Measurements from ENCODE around the gene CTXND1. TPM values are rescaled to one million over a fixed set of nuclear protein-coding genes. Genes with fewer than 3 reads are reported as not detected.
A peak's percentile ranks its signal among the peaks of the same experiment; 100 is the strongest.
"Not testable (repeated sequence)": the region's sequence is repeated elsewhere in the genome, so short reads cannot be mapped to it uniquely, and the experiment has no call there.

The CTXND1 gene
- under 1 TPM in 2 of 4 donors, not detected in 2; 0.14 to 0.64 TPM for total RNA-seq

GRCh38 chr15:80252121-80252518 is at the start of gene CTXND1:
Gene CTXND1, minus strand, starts transcription at chr15:80252213. Its CDS starts 50,264 bp downstream, at chr15:80201949.
- peaks cover 84% of the 10 kb centered on the region for H3K27me3 ChIP-seq
- intact Hi-C loops (cut with DNase I; ENCODE audit: low total_unique reads), result no loop called here
- peak within 1 kb of the TSS; percentile 1 to 29 (median 24) for H3K27ac ChIP-seq
- WGBS, 2 donors (ENCODE audit: low coverage in 1 of 2), result 6% methylated on average over 15 of the region's 24 CpGs; no CpG with 5 or more reads in 1 of the 2 donors
- H3K9me3 ChIP-seq, result no peaks in the 10 kb centered on the region
- no peaks in the 10 kb centered on the region for H3K36me3 ChIP-seq
- in situ Hi-C loops (cut with MboI; ENCODE audit: low pct_ligation_motif_present in 1 of 4, low pct_unique_long_range_greater_than_20kb in 1 of 4, low sequenced_read_pairs in 3 of 4), result no loop called here
- H3K4me1 ChIP-seq, result peaks cover 0 to 14% (median 2%) of the 10 kb centered on the region in 4 donors
- TF ChIP-seq POLR2AphosphoS5 (IDR thresholded peaks at IDR 0.05) (no peak), POLR2A (IDR thresholded peaks at IDR 0.05) (no peak), CTCF (IDR thresholded peaks at IDR 0.05) (no peak)
- peak within 1 kb of the TSS in 3 of 4 donors; percentile 23 to 43 (median 33) for H3K4me3 ChIP-seq
- DNase-seq, result no peak

- DNase-seq, result no peak
- H3K9me3 ChIP-seq, result no peaks in the 10 kb centered on the region
- TF ChIP-seq EP300 (IDR thresholded peaks at IDR 0.05; ENCODE audit: low read depth) (no peak), CTCF (IDR thresholded peaks at IDR 0.05) (no peak), POLR2A (IDR thresholded peaks at IDR 0.05) (no peak), POLR2AphosphoS5 (IDR thresholded peaks at IDR 0.05) (no peak)
- in situ Hi-C loops (cut with MboI; ENCODE audit: low pct_ligation_motif_present in 1 of 4, low pct_unique_long_range_greater_than_20kb in 1 of 4, low sequenced_read_pairs in 3 of 4) (no loop called here), intact Hi-C loops (cut with DNase I; ENCODE audit: low total_unique reads) (no loop called here)
- H3K27me3 ChIP-seq, result no peaks in the 10 kb centered on the region
- no peaks in the 10 kb centered on the region for H3K4me1 ChIP-seq
- no peaks in the 10 kb centered on the region for H3K36me3 ChIP-seq
- H3K27ac ChIP-seq, result no peak overlapping the region
- H3K4me3 ChIP-seq, result no peak overlapping the region
- WGBS, 2 donors (ENCODE audit: low coverage in 1 of 2), result 50 to 65% methylated on average over 1 of the region's 1 CpG
Measured at GRCh38 chr15:80301472-80301871, 49.5 kb upstream of the CTXND1 start.

GRCh38 chr15:80295777-80296176 is 43.8 kb upstream of the CTXND1 start:
- H3K36me3 ChIP-seq; H3K27ac ChIP-seq; H3K4me3 ChIP-seq; intact Hi-C loops (cut with DNase I; ENCODE audit: low total_unique reads); H3K9me3 ChIP-seq; H3K4me1 ChIP-seq; H3K27me3 ChIP-seq; DNase-seq; in situ Hi-C loops (cut with MboI; ENCODE audit: low pct_ligation_motif_present in 1 of 4, low pct_unique_long_range_greater_than_20kb in 1 of 4, low sequenced_read_pairs in 3 of 4): not testable (repeated sequence)
- WGBS, 2 donors (ENCODE audit: low coverage in 1 of 2), result 96 to 98% methylated on average over 4 of the region's 4 CpGs

- DNase-seq, result no peak
- no peaks in the 10 kb centered on the region for H3K9me3 ChIP-seq
- H3K4me3 ChIP-seq, result no peak overlapping the region
- in situ Hi-C loops (cut with MboI; ENCODE audit: low pct_ligation_motif_present in 1 of 4, low pct_unique_long_range_greater_than_20kb in 1 of 4, low sequenced_read_pairs in 3 of 4) (no loop called here), intact Hi-C loops (cut with DNase I; ENCODE audit: low total_unique reads) (no loop called here)
- WGBS, 2 donors (ENCODE audit: low coverage in 1 of 2), result 47 to 61% methylated on average over 4 of the region's 4 CpGs
- no peaks in the 10 kb centered on the region for H3K4me1 ChIP-seq
- no peak overlapping the region for H3K27ac ChIP-seq
- no peaks in the 10 kb centered on the region for H3K27me3 ChIP-seq
- TF ChIP-seq POLR2A (IDR thresholded peaks at IDR 0.05), result no peak
- no peak for TF ChIP-seq CTCF (IDR thresholded peaks at IDR 0.05)
- TF ChIP-seq EP300 (IDR thresholded peaks at IDR 0.05; ENCODE audit: low read depth), result no peak
- TF ChIP-seq POLR2AphosphoS5 (IDR thresholded peaks at IDR 0.05), result no peak
- H3K36me3 ChIP-seq, result no peaks in the 10 kb centered on the region
Measured at GRCh38 chr15:80292079-80292478, 40.1 kb upstream of the CTXND1 start.

GRCh38 chr15:80290891-80291290 is 38.9 kb upstream of the CTXND1 start:
- intact Hi-C loops (cut with DNase I; ENCODE audit: low total_unique reads); DNase-seq; H3K27ac ChIP-seq; H3K27me3 ChIP-seq; H3K4me3 ChIP-seq; H3K4me1 ChIP-seq; H3K9me3 ChIP-seq; H3K36me3 ChIP-seq; in situ Hi-C loops (cut with MboI; ENCODE audit: low pct_ligation_motif_present in 1 of 4, low pct_unique_long_range_greater_than_20kb in 1 of 4, low sequenced_read_pairs in 3 of 4): not testable (repeated sequence)
- WGBS, 2 donors (ENCODE audit: low coverage in 1 of 2), result 61 to 76% methylated on average over 5 of the region's 5 CpGs
